Memory B cell (primary cell): Measurements from ENCODE around the gene RTL10.
A peak's percentile ranks its signal among the peaks of the same experiment; 100 is the strongest.

Source experiments
- ATAC-seq: fragments of 150-1000 bp; cut with Tn5 transposase; 2 replicates; pipeline ENCODE4 v1.10.0; 2021; ENCODE audit warnings: low read depth, mild to moderate bottlenecking, moderate library complexity
- DNase-seq, 2 donors: peaks; one replicate each; pipeline ENCODE4 v3.0.0; 2022; ENCODE audit warnings: low spot score in 2 of 2
- H3K27ac Mint-ChIP-seq: one replicate; pipeline ENCODE4 v1.8.0; 2022; ENCODE audit warnings: mild to moderate bottlenecking, moderate library complexity, mixed read lengths
- H3K27me3 Mint-ChIP-seq: one replicate; pipeline ENCODE4 v1.8.0; 2022; ENCODE audit warnings: mixed read lengths
- H3K36me3 Mint-ChIP-seq: one replicate; pipeline ENCODE4 v1.8.0; 2022; ENCODE audit warnings: mild to moderate bottlenecking, mixed read lengths
- H3K4me1 Mint-ChIP-seq: one replicate; pipeline ENCODE4 v1.8.0; 2022; ENCODE audit warnings: mixed read lengths
- H3K4me3 Mint-ChIP-seq: one replicate; pipeline ENCODE4 v1.8.0; 2022; ENCODE audit warnings: mild to moderate bottlenecking, moderate library complexity, mixed read lengths
- H3K9me3 Mint-ChIP-seq: one replicate; pipeline ENCODE4 v1.8.0; 2022; ENCODE audit warnings: mixed read lengths

The RTL10 gene

GRCh38 chr22:19816372-19817119 is 38.1 kb downstream of the RTL10 start:
- H3K27ac Mint-ChIP-seq = peak overlapping the region; percentile 18
- no peak for DNase-seq
- no peak overlapping the region for H3K4me3 Mint-ChIP-seq
- H3K27me3 Mint-ChIP-seq = no peaks in the 10 kb centered on the region
- peaks cover 6% of the 10 kb centered on the region for H3K36me3 Mint-ChIP-seq
- no peaks in the 10 kb centered on the region for H3K9me3 Mint-ChIP-seq
- no peak for ATAC-seq
- no peaks in the 10 kb centered on the region for H3K4me1 Mint-ChIP-seq

DNA sequence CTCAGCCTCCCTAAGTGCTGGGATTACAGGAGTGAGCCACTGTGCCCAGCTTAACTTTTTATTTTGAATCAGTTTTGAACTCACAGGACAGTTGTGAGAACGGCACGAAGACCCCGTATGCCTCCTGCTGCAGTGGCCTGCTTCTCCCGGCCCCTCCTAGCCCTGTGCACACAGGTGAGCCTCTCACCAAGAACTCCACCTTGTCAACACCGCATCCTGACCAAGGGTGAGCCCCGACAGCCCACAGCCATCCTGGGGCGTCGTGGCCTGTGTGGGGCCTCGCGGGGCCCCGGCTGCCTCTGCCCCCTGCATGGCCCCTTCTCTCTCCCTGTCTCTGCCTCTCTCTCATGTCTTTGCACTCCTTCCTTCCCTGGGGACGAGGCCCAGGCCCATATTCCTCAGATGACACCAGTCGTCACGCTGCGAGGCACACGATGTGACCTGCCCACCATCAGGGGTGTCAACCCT is 38.8 kb downstream of the RTL10 start:
- no peak overlapping the region for H3K4me3 Mint-ChIP-seq
- H3K9me3 Mint-ChIP-seq = no peaks in the 10 kb centered on the region
- no peak for DNase-seq
- H3K27me3 Mint-ChIP-seq = no peaks in the 10 kb centered on the region
- peak overlapping the region; percentile 18 for H3K27ac Mint-ChIP-seq
- H3K4me1 Mint-ChIP-seq = no peaks in the 10 kb centered on the region
- peaks cover 6% of the 10 kb centered on the region for H3K36me3 Mint-ChIP-seq
- ATAC-seq = no peak

GRCh38 chr22:19815093-19815822 is 39.4 kb downstream of the RTL10 start:
- Mint-ChIP-seq H3K4me1 (no peaks in the 10 kb centered on the region), H3K36me3 (peaks cover 6% of the 10 kb centered on the region), H3K27ac (no peak overlapping the region), H3K27me3 (no peaks in the 10 kb centered on the region), H3K4me3 (no peak overlapping the region), H3K9me3 (no peaks in the 10 kb centered on the region)
- DNase-seq (no peak), ATAC-seq (no peak)

GRCh38 chr22:19814428-19814827 is 40.2 kb downstream of the RTL10 start:
- Mint-ChIP-seq H3K27me3 (no peaks in the 10 kb centered on the region), H3K4me1 (no peaks in the 10 kb centered on the region), H3K36me3 (peaks cover 6% of the 10 kb centered on the region), H3K4me3 (no peak overlapping the region), H3K9me3 (no peaks in the 10 kb centered on the region), H3K27ac (no peak overlapping the region)
- ATAC-seq = no peak
- no peak for DNase-seq

- H3K27ac Mint-ChIP-seq = no peak overlapping the region
- no peaks in the 10 kb centered on the region for H3K9me3 Mint-ChIP-seq
- H3K4me3 Mint-ChIP-seq = no peak overlapping the region
- H3K27me3 Mint-ChIP-seq = no peaks in the 10 kb centered on the region
- H3K36me3 Mint-ChIP-seq = peaks cover 6% of the 10 kb centered on the region
- no peaks in the 10 kb centered on the region for H3K4me1 Mint-ChIP-seq
- ATAC-seq (no peak), DNase-seq (no peak)
Measured at GRCh38 chr22:19812910-19813309, 41.8 kb downstream of the RTL10 start.

- H3K27me3 Mint-ChIP-seq = no peaks in the 10 kb centered on the region
- no peaks in the 10 kb centered on the region for H3K4me1 Mint-ChIP-seq
- no peak overlapping the region for H3K4me3 Mint-ChIP-seq
- H3K36me3 Mint-ChIP-seq = peaks cover 6% of the 10 kb centered on the region
- ATAC-seq = no peak
- H3K27ac Mint-ChIP-seq = no peak overlapping the region
- no peak for DNase-seq
- H3K9me3 Mint-ChIP-seq = no peaks in the 10 kb centered on the region
Measured at GRCh38 chr22:19811811-19812771, 42.6 kb downstream of the RTL10 start.

DNA sequence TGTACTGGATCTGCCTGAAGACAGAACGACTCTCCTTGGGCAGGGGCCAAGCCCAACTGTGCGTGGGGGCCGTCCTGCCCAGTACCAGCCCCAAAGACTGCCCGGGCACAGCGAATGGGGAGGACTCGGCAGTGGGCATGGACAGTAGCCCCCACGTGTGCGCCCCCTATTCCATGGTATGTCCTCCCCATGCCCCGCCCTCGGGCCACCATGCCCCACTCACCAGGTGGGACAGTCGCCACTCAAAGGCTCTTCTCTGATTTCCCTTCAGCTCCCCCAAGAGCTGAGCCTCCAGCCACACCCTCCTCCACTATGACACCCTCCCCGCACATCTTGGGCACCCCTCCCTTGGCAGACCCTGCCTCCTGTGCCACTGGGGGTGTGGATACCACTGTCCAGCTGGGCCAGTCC is 43.5 kb downstream of the RTL10 start:
- DNase-seq (no peak), ATAC-seq (no peak)
- no peak overlapping the region for H3K27ac Mint-ChIP-seq
- H3K36me3 Mint-ChIP-seq = peaks cover 5% of the 10 kb centered on the region
- H3K9me3 Mint-ChIP-seq = no peaks in the 10 kb centered on the region
- no peak overlapping the region for H3K4me3 Mint-ChIP-seq
- H3K27me3 Mint-ChIP-seq = no peaks in the 10 kb centered on the region
- no peaks in the 10 kb centered on the region for H3K4me1 Mint-ChIP-seq

DNA sequence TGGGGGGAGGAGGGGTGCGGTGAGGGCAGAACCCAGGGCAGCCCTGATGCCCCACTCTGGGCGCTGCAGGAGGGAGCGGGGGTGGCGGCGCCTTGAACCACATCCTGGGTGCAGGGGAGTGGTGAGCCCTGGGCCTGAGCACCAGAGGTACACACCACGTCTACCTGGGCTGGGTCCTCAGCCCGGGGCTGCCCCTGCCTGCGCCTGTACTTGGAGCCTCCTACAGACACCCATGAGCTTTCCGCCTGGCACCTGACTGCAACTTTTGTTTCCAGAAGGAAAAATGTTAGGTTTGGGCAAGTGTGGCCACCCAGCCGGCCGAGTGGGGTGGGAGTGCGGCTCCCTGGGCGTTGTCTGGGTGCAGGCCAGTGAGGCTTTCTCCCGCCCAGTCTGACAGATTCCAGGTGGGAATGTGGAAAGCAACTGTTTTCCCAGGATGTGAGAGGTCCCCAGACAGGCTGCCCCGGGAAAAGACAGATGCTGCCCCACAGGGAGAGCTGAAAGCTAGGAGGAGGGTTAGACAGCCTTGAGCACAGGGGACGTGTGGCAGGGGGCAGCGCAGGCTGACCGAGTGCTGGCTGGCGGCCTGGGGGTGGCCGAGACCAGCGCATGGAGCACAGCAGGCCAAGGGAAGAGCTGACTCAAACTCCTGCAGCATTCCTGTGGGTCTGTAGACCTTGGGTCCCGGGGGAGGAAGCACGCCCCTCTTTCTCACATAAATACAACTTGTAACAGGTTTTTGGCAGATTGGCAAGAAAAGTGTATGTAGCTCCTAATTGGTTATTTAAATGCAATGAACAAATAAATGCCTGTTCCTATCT is 44.1 kb downstream of the RTL10 start:
- DNase-seq (no peak), ATAC-seq (no peak)
- peaks cover 5% of the 10 kb centered on the region for H3K36me3 Mint-ChIP-seq
- H3K27ac Mint-ChIP-seq = no peak overlapping the region
- H3K4me1 Mint-ChIP-seq = no peaks in the 10 kb centered on the region
- no peaks in the 10 kb centered on the region for H3K9me3 Mint-ChIP-seq
- no peaks in the 10 kb centered on the region for H3K27me3 Mint-ChIP-seq
- no peak overlapping the region for H3K4me3 Mint-ChIP-seq

GRCh38 chr22:19809741-19810140 is 44.9 kb downstream of the RTL10 start:
- Mint-ChIP-seq H3K9me3 (no peaks in the 10 kb centered on the region), H3K4me1 (no peaks in the 10 kb centered on the region), H3K27me3 (no peaks in the 10 kb centered on the region), H3K4me3 (no peak overlapping the region), H3K36me3 (peaks cover 5% of the 10 kb centered on the region), H3K27ac (no peak overlapping the region)
- ATAC-seq = no peak
- no peak for DNase-seq

DNA sequence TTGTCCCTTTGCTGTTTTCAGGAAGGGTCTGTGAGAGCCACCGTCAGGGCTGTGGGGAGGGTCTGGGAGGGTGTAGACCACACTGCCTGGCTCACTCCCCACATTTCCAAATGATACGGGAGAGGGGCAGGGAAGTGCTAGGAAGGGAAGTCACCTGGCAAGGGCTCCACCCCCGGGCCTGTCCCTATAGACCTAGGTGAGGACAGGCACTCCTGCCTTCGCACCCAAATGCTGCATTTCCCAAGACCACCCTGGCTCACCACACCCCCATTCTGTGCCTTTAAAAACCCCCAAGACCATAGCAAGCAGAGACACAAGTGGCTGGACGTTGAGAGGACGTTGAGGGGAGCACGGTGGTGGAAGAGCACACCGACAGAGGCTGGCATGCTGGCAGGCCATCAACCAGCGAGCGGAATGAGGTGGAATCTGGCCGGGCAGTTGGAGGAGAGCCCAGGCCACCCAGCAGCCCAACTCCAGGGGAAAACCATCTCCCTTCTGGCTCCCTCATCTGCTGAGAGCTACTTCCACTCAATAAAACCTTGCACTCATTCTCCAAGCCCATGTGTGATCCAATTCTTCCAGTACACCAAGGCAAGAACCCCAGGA is 45.7 kb downstream of the RTL10 start:
- Mint-ChIP-seq H3K4me3 (no peak overlapping the region), H3K36me3 (peaks cover 5% of the 10 kb centered on the region), H3K4me1 (no peaks in the 10 kb centered on the region), H3K27me3 (no peaks in the 10 kb centered on the region), H3K27ac (no peak overlapping the region), H3K9me3 (no peaks in the 10 kb centered on the region)
- DNase-seq (no peak), ATAC-seq (no peak)

DNA sequence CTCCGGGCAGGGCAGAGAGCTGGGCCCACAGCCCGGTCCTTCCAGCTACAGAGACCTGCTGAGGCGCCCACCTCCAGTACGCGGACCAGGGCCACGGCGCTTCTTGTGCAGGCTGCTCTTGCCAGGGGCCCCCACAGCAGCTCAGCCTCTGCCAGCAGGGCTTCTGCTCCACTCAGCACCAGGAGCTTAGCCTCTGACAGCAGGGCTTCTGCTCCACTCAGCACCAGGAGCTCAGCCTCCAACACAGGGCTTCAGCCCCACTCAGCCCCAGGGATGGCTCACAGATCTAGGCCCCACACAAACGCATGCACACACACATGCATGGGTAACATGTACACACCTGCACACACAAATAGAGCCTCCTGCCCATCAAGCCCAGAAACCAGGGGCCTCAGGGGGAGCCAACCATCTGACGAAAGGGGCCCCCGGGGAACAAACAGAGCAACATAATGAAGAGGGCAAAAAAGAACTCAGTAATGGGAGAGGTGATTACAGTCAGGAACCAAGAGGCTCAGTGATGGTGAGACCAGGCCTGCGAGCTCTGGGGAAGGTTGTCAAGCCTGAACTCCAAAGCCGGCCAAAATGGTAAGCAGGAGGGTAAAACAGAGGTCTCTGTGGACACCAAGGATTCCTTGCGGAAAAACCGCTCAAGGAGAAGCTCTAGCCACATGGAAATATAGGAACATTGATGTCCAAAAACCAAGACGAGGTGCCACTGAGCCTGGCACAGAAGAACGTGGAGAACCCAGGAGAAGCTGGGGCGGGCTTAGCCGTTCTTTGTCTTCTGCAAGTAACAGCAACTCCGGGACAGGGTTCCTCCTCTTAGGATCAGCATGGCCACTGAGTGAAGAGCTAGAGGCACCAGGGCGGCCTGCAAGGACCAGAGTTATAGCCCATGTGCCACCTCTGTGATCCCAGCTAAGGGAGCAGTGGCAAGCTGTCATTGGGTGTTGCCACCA is 46.5 kb downstream of the RTL10 start:
- Mint-ChIP-seq H3K27ac (no peak overlapping the region), H3K4me1 (no peaks in the 10 kb centered on the region), H3K4me3 (no peak overlapping the region), H3K9me3 (no peaks in the 10 kb centered on the region), H3K36me3 (peaks cover 5% of the 10 kb centered on the region), H3K27me3 (no peaks in the 10 kb centered on the region)
- DNase-seq (no peak), ATAC-seq (no peak)

- no peak for ATAC-seq
- no peaks in the 10 kb centered on the region for H3K27me3 Mint-ChIP-seq
- H3K4me1 Mint-ChIP-seq = no peaks in the 10 kb centered on the region
- H3K4me3 Mint-ChIP-seq = no peak overlapping the region
- no peak for DNase-seq
- H3K36me3 Mint-ChIP-seq = peaks cover 2% of the 10 kb centered on the region
- no peak overlapping the region for H3K27ac Mint-ChIP-seq
- no peaks in the 10 kb centered on the region for H3K9me3 Mint-ChIP-seq
Measured at GRCh38 chr22:19807161-19807913, 47.3 kb downstream of the RTL10 start.
